Stimulated activated CD4-positive, alpha-beta T cell treated with anti-CD3 and anti-CD28 coated beads, Interleukin-15, amount 100 ng/mL, for 24 hours (primary cell): ENCODE data around the gene KIAA0753.
A peak's percentile ranks its signal among the peaks of the same experiment; 100 is the strongest.
"Not testable (repeated sequence)": the region's sequence is repeated elsewhere in the genome, so short reads cannot be mapped to it uniquely, and the experiment has no call there.

ENCODE experiments used
- DNase-seq: peaks from one replicate; pipeline ENCODE4 v3.0.0-alpha.2; 2020

KIAA0753 gene

GRCh38 chr17:6596081-6596480 is 44.4 kb downstream of the KIAA0753 start:
- no peak for DNase-seq

DNA sequence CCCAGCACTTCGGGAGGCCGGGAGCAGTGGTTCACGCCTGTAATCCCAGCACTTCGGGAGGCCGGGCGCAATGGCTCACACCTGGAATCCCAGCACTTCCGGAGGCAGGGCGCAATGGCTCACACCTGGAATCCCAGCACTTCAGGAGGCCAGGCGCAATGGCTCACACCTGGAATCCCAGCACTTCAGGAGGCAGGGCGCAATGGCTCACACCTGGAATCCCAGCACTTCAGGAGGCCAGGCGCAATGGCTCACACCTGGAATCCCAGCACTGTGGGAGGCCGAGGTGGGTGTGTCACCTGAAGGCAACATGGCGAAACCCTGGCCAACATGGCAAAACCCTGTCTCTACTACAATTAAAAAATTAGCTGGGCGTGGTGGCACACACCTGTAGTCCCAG is 47.1 kb downstream of the KIAA0753 start:
- not testable (repeated sequence) for DNase-seq

- no peak for DNase-seq
Observed at GRCh38 chr17:6592173-6592572, 48.3 kb downstream of the KIAA0753 start.

- DNase-seq, result no peak
Observed at GRCh38 chr17:6591599-6592158, 48.8 kb downstream of the KIAA0753 start.

DNA sequence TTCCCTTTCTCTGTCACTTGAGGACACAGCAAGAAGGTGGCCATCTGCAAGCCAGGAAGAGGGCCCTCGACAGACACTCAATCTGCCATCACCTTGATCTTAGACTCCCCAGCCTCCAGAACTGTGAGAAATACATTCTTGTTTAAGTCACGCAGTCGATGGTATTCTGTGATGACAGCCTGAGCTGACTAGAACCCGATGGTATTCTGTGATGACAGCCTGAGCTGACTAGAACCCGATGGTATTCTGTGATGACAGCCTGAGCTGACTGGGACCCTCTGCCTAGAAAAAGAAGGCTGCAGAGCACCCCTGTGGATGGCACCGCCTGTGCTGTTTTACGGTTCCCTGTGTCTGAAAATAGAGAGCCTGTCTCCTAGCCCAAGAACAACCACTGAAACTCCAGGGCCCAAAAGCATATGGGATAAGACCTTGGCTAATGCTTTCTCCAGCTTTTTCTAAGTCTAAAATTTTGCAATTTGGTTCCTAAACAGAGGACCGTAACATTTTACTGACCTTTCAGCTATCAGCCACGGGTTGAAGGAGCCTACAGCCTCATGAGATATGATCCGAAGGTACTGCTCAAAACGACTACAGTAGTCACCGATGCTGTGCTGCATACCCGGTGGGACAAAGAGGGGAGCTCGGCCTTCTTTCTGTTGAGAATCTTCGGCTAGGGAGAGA is 51.1 kb downstream of the KIAA0753 start:
- DNase-seq, result no peak

GRCh38 chr17:6588165-6588564 is 52.3 kb downstream of the KIAA0753 start:
- no peak for DNase-seq

DNA sequence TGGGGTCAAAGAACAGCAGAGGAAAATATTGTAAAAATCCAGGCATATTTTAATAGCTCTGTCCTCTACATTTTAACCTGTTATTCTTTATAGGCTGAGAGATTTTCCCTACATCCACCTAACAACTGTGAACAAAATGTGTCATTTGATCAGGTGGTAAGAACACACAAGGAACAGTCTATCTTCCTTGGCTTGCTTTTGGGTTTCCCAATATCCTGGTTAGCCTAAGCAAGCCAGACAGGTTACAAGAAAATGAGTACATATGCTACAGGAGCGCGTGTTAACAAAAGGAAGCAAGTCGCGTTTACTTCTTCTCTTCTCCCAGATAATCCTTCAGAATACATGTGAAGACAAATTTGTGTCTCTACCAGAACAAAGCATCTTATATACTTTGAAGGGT is 53.2 kb downstream of the KIAA0753 start:
- DNase-seq, result no peak

GRCh38 chr17:6583411-6583810 is 57.1 kb downstream of the KIAA0753 start:
- no peak for DNase-seq

GRCh38 chr17:6580625-6581024 is 59.9 kb downstream of the KIAA0753 start:
- DNase-seq, result no peak

DNA sequence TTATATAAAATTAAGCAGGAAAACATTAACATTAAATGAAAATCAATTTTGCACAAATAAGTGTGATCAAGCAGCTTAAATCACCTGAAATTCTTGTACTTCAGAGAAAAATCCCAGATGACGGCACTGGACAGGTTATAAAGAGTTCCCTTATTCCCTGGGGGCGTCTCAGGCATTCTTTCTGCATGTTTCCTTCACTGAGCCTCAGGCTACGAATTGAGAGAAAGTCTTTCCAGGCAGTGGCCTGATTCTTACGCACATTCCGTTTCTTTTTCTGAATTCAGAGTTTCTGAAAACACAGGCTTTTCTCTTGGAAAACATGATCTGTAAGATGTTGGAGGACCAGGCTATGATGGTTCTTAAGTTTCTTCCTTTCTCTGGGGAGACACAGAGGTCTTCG is 62.0 kb downstream of the KIAA0753 start:
- DNase-seq, result no peak

DNA sequence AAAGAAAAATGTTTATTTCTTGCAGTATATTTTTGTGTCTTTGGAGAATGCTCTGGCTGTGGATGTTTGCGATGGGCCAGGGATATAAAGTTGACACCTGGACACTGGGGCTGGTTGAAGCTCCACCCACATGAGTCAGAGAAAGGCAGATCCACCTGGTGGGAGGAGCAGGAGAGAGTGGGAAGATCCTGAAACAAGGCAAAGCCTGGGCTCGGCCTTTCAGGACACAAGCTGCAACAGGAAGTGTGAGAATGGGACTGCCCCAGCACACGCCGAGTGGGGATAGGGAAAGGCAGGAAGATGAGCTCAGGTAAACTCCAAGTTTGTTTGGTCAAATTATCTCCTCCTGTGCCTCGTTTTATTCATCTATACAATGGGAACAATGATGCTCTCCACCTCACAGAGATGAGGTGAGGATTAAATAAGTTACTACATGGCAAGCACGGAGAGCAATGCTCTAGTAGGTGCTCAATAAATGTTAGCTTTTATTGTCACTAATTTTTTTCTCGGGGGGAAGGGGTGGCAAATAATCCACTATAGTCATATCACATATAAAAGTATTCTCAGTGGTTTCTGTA is 62.7 kb downstream of the KIAA0753 start:
- no peak for DNase-seq

DNA sequence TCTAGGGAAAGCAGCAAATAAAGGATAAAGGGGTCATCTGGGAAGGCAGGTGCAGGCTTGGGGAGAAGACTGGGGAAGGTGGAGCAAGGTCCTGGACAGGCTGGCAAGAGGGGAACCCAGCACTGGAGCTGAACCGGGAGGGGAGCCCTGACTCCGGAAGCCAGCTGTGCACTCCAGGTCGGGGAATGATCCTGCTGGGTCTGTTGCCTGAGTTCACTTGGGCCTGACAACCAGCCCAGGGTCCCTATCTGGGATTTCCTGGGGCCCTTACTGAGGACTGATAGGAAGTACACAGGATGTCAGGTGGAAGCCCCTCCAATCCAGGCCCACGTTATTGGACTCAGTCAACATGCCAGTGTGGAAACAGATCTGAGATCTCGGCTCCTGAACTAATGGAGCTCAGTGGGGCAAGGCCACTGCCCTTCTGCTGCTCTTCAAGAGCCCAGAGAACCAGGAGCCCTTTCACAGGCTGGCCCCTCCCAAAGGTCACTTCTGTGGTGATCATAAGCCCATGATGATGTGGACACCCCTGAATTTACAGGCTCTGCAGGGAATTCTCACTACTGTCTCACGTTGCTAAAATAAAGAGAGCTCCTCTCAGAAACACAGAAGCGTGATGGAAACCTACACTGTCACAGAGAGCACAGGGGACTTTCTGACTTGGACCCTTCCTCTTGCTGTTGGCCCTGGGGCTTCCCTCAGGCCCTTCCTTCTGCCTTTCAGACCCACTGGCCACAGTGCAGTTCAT is 64.3 kb downstream of the KIAA0753 start:
- no peak for DNase-seq

DNA sequence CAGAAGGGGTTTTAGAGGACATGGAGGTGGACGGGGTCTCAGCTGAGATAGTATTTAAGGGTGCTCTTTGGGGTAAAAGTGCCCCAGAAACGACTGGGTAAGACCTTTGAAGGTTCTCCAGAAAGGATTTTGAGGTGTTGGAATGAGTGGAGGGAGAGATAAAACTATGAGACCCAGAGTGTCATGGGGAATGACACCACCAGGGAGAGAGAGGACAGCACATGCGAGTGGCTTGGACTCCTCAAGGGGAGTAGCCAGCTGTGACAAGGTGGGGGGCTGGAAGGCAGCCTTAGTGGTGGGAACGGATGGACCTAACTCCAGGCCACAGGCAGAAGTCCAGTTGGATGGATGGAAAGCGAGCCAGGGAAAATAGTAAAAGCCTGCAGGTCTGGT is 64.9 kb downstream of the KIAA0753 start:
- DNase-seq, result no peak

- peak; percentile 64 for DNase-seq
Observed at GRCh38 chr17:6574687-6575595, 65.6 kb downstream of the KIAA0753 start.

GRCh38 chr17:6573982-6574686 is 66.4 kb downstream of the KIAA0753 start:
- no peak for DNase-seq

DNA sequence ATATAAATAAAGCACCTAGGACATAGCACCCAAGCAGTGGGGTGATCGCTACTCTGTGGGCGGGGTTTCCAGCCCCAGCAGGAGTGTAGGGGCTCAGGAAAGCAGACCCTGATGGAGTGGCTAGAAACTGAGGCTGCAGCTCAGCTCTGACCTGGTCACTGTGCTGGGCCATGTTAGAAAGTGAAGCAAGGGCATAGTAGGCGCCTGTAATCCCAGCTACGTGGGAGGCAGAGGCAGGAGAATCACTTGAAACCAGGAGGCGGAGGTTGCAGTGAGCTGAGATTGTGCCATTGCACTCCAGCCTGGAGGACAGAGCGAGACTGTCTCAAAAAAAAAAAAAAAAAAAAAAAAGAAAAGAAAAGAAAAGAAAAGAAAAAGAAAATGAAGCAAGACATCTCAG is 67.0 kb downstream of the KIAA0753 start:
- not testable (repeated sequence) for DNase-seq

DNA sequence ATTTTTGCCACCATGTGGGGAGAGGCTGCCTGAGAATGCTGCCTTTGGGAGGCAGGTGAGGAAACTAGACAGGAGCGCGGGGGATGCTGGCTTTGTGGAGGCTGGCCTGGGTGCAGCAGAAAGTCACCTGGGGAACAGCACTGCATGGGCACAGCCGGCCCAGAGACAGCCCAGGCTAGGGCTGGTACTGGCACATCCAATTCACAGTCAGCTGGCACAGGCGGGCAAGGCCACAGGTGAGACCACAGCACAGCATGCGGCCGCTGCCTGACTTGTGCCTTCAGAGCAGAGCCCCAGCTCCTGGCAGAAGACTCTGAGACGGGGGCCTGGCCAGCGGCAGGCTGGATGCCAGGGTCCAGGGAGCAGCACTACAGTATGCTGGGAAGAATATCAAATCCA is 67.5 kb downstream of the KIAA0753 start:
- DNase-seq, result no peak

- no peak for DNase-seq
Observed at GRCh38 chr17:6571452-6571781, 69.1 kb downstream of the KIAA0753 start.

GRCh38 chr17:6570731-6571451 is 69.6 kb downstream of the KIAA0753 start:
- no peak for DNase-seq

GRCh38 chr17:6569370-6570285 is 70.9 kb downstream of the KIAA0753 start:
- no peak for DNase-seq
